Transverse colon (tissue), 4 donors: ENCODE measurements around the gene GPR83.

Source experiments
- CTCF ChIP-seq, 5 experiments: fragments of 200-600 bp in 3 of 5; fragments of 450-650 bp in 2 of 5; sonication (generic) in 3 of 5; IDR thresholded peaks; 1 replicate in 2 of 5; 2 replicates in 3 of 5; pipeline ENCODE4 v1.5.1; 2016 to 2017; ENCODE audit warnings: antibody characterized with exemption in 5 of 5, inconsistent platforms in 3 of 5, mild to moderate bottlenecking in 2 of 5, moderate library complexity in 1 of 5
- POLR2A ChIP-seq: fragments of 450-650 bp; IDR thresholded peaks from one replicate; pipeline ENCODE4 v1.6.1; 2016; ENCODE audit warnings: antibody characterized with exemption, mild to moderate bottlenecking, moderate library complexity
- POLR2AphosphoS5 ChIP-seq, 3 donors: sonication (generic); formaldehyde crosslinking; IDR thresholded peaks; one replicate each; pipeline ENCODE4 v1.6.1; 2016; ENCODE audit warnings: antibody characterized with exemption in 3 of 3

- no peak for TF ChIP-seq POLR2AphosphoS5 (IDR thresholded peaks at IDR 0.05)
- TF ChIP-seq POLR2A: no peak
- no peak for TF ChIP-seq CTCF (IDR thresholded peaks at IDR 0.05)
Observed at GRCh38 chr11:94338651-94339050, 62.6 kb downstream of the GPR83 start.
